Measurements from ENCODE around the gene PGM5.
"Not testable (repeated sequence)": the region's sequence is repeated elsewhere in the genome, so short reads cannot be mapped to it uniquely, and the experiment has no call there.

DNA sequence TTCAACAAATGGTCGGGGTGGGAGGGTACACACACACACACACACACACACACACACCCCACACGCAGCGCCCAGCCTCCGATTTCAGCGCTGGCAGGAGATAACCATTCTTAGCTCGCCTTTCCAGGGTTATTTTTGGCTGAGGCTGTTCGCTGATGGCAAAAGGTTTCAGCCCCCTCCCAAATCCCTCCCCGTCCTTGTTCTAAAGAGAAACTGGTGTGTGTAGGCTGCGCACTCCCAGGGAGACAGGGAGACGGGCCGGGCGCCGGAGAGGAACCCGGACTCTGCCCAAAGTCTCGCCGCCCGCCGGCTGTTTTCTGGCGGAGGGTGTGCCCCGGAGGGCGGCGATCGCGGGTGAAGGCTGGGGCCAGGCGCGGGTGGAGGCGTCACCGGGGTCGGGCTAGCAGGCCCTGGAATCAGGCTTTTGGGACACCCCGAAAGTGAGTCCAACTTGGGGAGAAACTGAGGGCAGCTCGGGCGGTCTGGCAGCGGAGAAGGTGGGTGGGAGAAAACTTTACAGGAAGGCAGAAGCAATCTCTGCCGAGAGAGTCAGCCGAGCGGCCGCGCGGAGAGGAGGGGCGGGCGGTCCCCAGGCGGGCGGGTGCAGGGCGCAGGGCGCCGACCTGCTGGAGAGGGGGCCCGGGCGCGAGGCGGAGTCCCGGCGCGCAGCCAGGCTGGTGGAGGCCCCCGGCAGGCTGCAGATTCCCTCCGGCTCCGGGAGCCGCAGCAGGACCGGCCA lies at the start of gene PGM5:
- TF ChIP-seq, protein P1, sequence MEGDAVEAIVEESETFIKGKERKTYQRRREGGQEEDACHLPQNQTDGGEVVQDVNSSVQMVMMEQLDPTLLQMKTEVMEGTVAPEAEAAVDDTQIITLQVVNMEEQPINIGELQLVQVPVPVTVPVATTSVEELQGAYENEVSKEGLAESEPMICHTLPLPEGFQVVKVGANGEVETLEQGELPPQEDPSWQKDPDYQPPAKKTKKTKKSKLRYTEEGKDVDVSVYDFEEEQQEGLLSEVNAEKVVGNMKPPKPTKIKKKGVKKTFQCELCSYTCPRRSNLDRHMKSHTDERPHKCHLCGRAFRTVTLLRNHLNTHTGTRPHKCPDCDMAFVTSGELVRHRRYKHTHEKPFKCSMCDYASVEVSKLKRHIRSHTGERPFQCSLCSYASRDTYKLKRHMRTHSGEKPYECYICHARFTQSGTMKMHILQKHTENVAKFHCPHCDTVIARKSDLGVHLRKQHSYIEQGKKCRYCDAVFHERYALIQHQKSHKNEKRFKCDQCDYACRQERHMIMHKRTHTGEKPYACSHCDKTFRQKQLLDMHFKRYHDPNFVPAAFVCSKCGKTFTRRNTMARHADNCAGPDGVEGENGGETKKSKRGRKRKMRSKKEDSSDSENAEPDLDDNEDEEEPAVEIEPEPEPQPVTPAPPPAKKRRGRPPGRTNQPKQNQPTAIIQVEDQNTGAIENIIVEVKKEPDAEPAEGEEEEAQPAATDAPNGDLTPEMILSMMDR (IDR thresholded peaks at IDR 0.05 in 4 of 5, conservative IDR thresholded peaks at IDR 0.05 in 1 of 5), result not testable (repeated sequence)
- TF ChIP-seq POLR2A (IDR thresholded peaks at IDR 0.05), result peak; percentile 36 to 39

Data from gastrocnemius medialis (tissue), 4 donors.